Panc1 (cell line): ENCODE measurements around the gene SLC39A10. TPM values are rescaled to one million over a fixed set of nuclear protein-coding genes. Genes with fewer than 3 reads are reported as not detected.

Experiments
- ATAC-seq: fragments of 200-7000 bp; cut with Tn5 transposase; 2 replicates; pipeline ENCODE4 v1.9.1; 2020; ENCODE audit warnings: mild to moderate bottlenecking, moderate library complexity
- BruUV-seq: library from RNA; stranded (reverse); fragments of 400-500 nt; replicated peaks from 2 replicates; lab custom pipeline; 2021; lab: Mats Ljungman, UMichigan
- CTCF ChIA-PET: fragments of 300-600 bp; sonication (Branson Sonifier 250); formaldehyde crosslinking; loops from one replicate; lab custom pipeline; 2022; ENCODE audit warnings: antibody characterized with exemption; lab: Charles Lee
- POLR2A ChIA-PET: fragments of 300-600 bp; sonication (Branson Sonifier 250); formaldehyde crosslinking; loops from one replicate; lab custom pipeline; 2022; ENCODE audit warnings: antibody characterized with exemption; lab: Charles Lee
- DNase-seq: peaks from one replicate; pipeline ENCODE4 v3.0.0-alpha.2; 2010; ENCODE audit warnings: low read depth, low spot score
- H3K27ac ChIP-seq: 2 replicates; pipeline ENCODE4 v1.5.1; 2011; ENCODE audit warnings: mild to moderate bottlenecking, low read length, inconsistent platforms
- H3K27me3 ChIP-seq: fragments of 200-500 bp; sonication (Bioruptor generic); 2 replicates; pipeline ENCODE4 v1.6.0; 2014; ENCODE audit warnings: low read length, inconsistent platforms; ENCODE audit not compliant: control insufficient read depth, insufficient read depth
- H3K36me3 ChIP-seq: fragments of 200-500 bp; sonication (Bioruptor generic); 2 replicates; pipeline ENCODE4 v1.5.1; 2014; ENCODE audit warnings: inconsistent platforms, mild to moderate bottlenecking, low read length, moderate library complexity; ENCODE audit not compliant: control insufficient read depth, insufficient read depth
- H3K4me1 ChIP-seq: 2 replicates; pipeline ENCODE4 v1.5.1; 2011; ENCODE audit warnings: inconsistent platforms, mild to moderate bottlenecking, low read length, moderate library complexity; ENCODE audit not compliant: control insufficient read depth, insufficient read depth
- H3K4me3 ChIP-seq, 2 experiments: 2 replicates each; pipeline ENCODE4 v1.5.1; 2011 to 2012; ENCODE audit warnings: low read depth in 2 of 2, low read length in 2 of 2, mild to moderate bottlenecking in 2 of 2, inconsistent platforms in 1 of 2, moderate library complexity in 1 of 2
- H3K9me3 ChIP-seq: fragments of 200-500 bp; sonication (Bioruptor generic); 2 replicates; pipeline ENCODE4 v1.5.1; 2014; ENCODE audit warnings: low read depth, mild to moderate bottlenecking, inconsistent platforms, low read length, moderate library complexity; ENCODE audit not compliant: control insufficient read depth, insufficient read depth
- POLR2AphosphoS5 ChIP-seq: IDR thresholded peaks from 2 replicates; pipeline ENCODE4 v1.6.1; 2012; ENCODE audit warnings: mild to moderate bottlenecking, low read depth, low read length, moderate library complexity
- REST ChIP-seq, 2 experiments: IDR thresholded peaks; 2 replicates each; pipeline ENCODE4 v1.6.1; 2011 to 2012; ENCODE audit warnings: low read depth in 2 of 2, control low read depth in 1 of 2, low read length in 1 of 2, mild to moderate bottlenecking in 1 of 2, moderate library complexity in 1 of 2; ENCODE audit not compliant: insufficient read depth in 1 of 2
- SIN3A ChIP-seq: IDR thresholded peaks from 2 replicates; pipeline ENCODE4 v1.6.1; 2012; ENCODE audit warnings: low read depth, mild to moderate bottlenecking, low read length, moderate library complexity, borderline replicate concordance; ENCODE audit not compliant: insufficient read depth
- TCF7L2 ChIP-seq: IDR thresholded peaks from 2 replicates; pipeline ENCODE4 v1.6.1; 2011; ENCODE audit warnings: mild to moderate bottlenecking, low read depth, low read length, inconsistent platforms
- in situ Hi-C: cut with HindIII; loops from 2 replicates; pipeline ENCODE4 v1.10.0; 2016; ENCODE audit warnings: low sequenced_read_pairs, low pct_unique_long_range_greater_than_20kb
- intact Hi-C: fragments of 100-400 bp; cut with micrococcal nuclease; formaldehyde crosslinking; loops from one replicate; pipeline ENCODE4 v1.10.0; 2022; ENCODE audit not compliant: unreplicated experiment
- total RNA-seq: library from RNA; stranded (reverse); gene quantifications from one replicate; pipeline ENCODE4 v1.2.1, GENCODE V29; 2021; ENCODE audit not compliant: unreplicated experiment
- TF ChIP-seq, protein P1 (sequence below): fragments of 450-650 bp; IDR thresholded peaks from 2 replicates; pipeline ENCODE4 v1.5.1; 2017; ENCODE audit warnings: mild to moderate bottlenecking

SLC39A10 gene
- total RNA-seq, 1 experiment from 2014 or later, result 45.9 TPM

- no peak for ATAC-seq
- TF ChIP-seq, protein P1, sequence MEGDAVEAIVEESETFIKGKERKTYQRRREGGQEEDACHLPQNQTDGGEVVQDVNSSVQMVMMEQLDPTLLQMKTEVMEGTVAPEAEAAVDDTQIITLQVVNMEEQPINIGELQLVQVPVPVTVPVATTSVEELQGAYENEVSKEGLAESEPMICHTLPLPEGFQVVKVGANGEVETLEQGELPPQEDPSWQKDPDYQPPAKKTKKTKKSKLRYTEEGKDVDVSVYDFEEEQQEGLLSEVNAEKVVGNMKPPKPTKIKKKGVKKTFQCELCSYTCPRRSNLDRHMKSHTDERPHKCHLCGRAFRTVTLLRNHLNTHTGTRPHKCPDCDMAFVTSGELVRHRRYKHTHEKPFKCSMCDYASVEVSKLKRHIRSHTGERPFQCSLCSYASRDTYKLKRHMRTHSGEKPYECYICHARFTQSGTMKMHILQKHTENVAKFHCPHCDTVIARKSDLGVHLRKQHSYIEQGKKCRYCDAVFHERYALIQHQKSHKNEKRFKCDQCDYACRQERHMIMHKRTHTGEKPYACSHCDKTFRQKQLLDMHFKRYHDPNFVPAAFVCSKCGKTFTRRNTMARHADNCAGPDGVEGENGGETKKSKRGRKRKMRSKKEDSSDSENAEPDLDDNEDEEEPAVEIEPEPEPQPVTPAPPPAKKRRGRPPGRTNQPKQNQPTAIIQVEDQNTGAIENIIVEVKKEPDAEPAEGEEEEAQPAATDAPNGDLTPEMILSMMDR, result no peak
- TF ChIP-seq REST (IDR thresholded peaks at IDR 0.05; ENCODE audit: insufficient read depth in 1 of 2, low read depth in 2 of 2, low read length in 1 of 2) (no peak), SIN3A (no peak), POLR2AphosphoS5 (no peak), TCF7L2 (no peak)
- Histone ChIP-seq H3K27ac (no peak overlapping the region), H3K4me3 (no peak overlapping the region), H3K27me3 (no peaks in the 10 kb centered on the region), H3K36me3 (no peaks in the 10 kb centered on the region), H3K9me3 (no peaks in the 10 kb centered on the region), H3K4me1 (no peaks in the 10 kb centered on the region)
- ChIA-PET POLR2A (no interaction called here), CTCF (no interaction called here)
- DNase-seq, result no peak
- no TSS peak for BruUV-seq
- in situ Hi-C loops, result no loop called here
- intact Hi-C loops, result no loop called here
Observed at GRCh38 chr2:195675783-195676427, 18.9 kb downstream of the SLC39A10 start.

DNA sequence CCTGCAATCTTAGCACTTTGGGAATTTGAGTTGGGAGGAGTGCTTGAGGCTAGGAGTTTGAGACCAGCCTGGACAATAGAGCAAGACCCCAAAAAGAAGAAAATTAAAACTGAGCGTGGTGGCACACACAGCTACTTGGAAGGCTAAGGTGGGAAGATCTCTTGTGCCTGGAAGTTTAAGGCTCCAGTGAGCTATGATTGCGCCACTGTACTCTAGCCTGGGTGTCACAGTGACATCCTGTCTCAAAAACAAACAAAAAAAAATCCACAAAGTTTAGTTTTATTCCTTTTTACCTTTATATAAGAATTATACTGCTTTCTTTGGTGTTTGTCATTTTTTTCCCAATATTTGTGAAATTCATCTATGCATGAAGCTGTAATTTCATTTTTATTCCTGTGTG is 20.3 kb downstream of the SLC39A10 start:
- Histone ChIP-seq H3K4me1 (no peaks in the 10 kb centered on the region), H3K9me3 (no peaks in the 10 kb centered on the region), H3K36me3 (no peaks in the 10 kb centered on the region), H3K4me3 (no peak overlapping the region), H3K27me3 (no peaks in the 10 kb centered on the region), H3K27ac (no peak overlapping the region)
- no TSS peak for BruUV-seq
- intact Hi-C loops, result no loop called here
- no peak for TF ChIP-seq TCF7L2
- TF ChIP-seq, protein P1, result no peak
- TF ChIP-seq POLR2AphosphoS5, result no peak
- no peak for TF ChIP-seq SIN3A
- TF ChIP-seq REST (IDR thresholded peaks at IDR 0.05; ENCODE audit: insufficient read depth in 1 of 2, low read depth in 2 of 2, low read length in 1 of 2), result no peak
- DNase-seq (no peak), ATAC-seq (no peak)
- in situ Hi-C loops, result no loop called here
- ChIA-PET CTCF (no interaction called here), POLR2A (no interaction called here)
